OCI-LY3 (cell line): ENCODE measurements around the gene TTC7B.

ENCODE experiments used
- H2AFZ ChIP-seq: fragments of 200-600, 300-600 bp; shearing (Covaris generic); 2 replicates; pipeline ENCODE4 v1.6.0; 2014; ENCODE audit warnings: antibody characterized with exemption, low read depth, low read length
- H3K27ac ChIP-seq: fragments of 200-600, 300-600 bp; sonication (generic); 2 replicates; pipeline ENCODE4 v1.5.1; 2014; ENCODE audit warnings: mild to moderate bottlenecking, low read length, moderate library complexity, mixed read lengths
- H3K27me3 ChIP-seq: fragments of 200-600, 300-600 bp; sonication (generic); 2 replicates; pipeline ENCODE4 v1.6.1; 2014; ENCODE audit warnings: low read depth, low read length, mixed read lengths
- H3K36me3 ChIP-seq: fragments of 200-600, 300-600 bp; sonication (generic); replicated peaks from 2 replicates; pipeline ENCODE3; 2014; ENCODE audit warnings: low read depth, low read length, mixed read lengths
- H3K4me1 ChIP-seq: fragments of 300-600, 200-600 bp; sonication (generic); 2 replicates; pipeline ENCODE4 v1.6.1; 2014; ENCODE audit warnings: low read length, mixed read lengths
- H3K4me2 ChIP-seq: fragments of 200-600, 300-600 bp; sonication (generic); 2 replicates; pipeline ENCODE4 v1.6.1; 2014; ENCODE audit warnings: low read length, mixed read lengths
- H3K4me3 ChIP-seq: fragments of 300-600, 200-600 bp; sonication (generic); 2 replicates; pipeline ENCODE4 v1.5.1; 2014; ENCODE audit warnings: antibody characterized with exemption, mild to moderate bottlenecking, low read length, moderate library complexity
- H3K79me2 ChIP-seq: fragments of 300-600, 200-600 bp; shearing (Covaris generic); 2 replicates; pipeline ENCODE4 v1.6.1; 2014; ENCODE audit warnings: mild to moderate bottlenecking, low read length, mixed read lengths
- H3K9ac ChIP-seq: fragments of 300-600, 200-600 bp; shearing (Covaris generic); 2 replicates; pipeline ENCODE4 v1.6.0; 2014; ENCODE audit warnings: mild to moderate bottlenecking, low read length, moderate library complexity
- H3K9me3 ChIP-seq: fragments of 200-600, 300-600 bp; shearing (Covaris generic); 2 replicates; pipeline ENCODE4 v1.6.1; 2014; ENCODE audit warnings: low read length, mixed read lengths; ENCODE audit not compliant: insufficient read depth
- H4K20me1 ChIP-seq: fragments of 200-600, 300-600 bp; sonication (generic); 2 replicates; pipeline ENCODE4 v1.6.1; 2016; ENCODE audit warnings: low read length, mixed read lengths; ENCODE audit not compliant: insufficient read depth
- EZH2phosphoT487 ChIP-seq: fragments of 200-600 bp; shearing (Covaris generic); IDR thresholded peaks from 2 replicates; pipeline ENCODE4 v1.6.1; 2018; ENCODE audit warnings: antibody characterized with exemption, mixed run types, low read depth
- TF ChIP-seq, protein P1 (sequence below): fragments of 200-600, 300-600 bp; sonication (generic); IDR thresholded peaks from 2 replicates; pipeline ENCODE4 v1.5.1; 2014; ENCODE audit warnings: antibody characterized with exemption, low read length, low read depth

TTC7B gene

DNA sequence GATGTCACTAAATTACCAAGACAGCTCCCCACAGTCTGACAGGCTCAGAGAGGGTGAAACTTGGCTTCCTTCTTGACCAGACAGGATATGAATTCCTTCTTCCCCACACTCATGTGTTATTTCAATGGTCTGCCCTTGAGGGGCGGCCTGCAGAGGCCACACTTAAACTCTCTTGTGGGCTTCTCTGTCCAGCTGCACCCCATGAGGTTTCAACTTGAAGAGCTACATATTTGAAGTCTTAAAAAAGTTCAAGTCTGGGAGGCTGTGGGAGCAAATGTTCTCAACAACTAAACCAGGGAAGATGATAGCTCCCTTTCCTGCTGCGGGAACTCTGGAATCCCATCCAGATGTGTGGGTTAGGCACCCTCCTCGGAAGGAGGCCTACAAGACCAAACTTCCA lies 98.3 kb downstream of the TTC7B start:
- Histone ChIP-seq H2AFZ (no peak overlapping the region), H3K4me1 (peaks cover 16% of the 10 kb centered on the region), H3K4me2 (no peak overlapping the region), H3K4me3 (no peak overlapping the region), H3K9me3 (no peaks in the 10 kb centered on the region), H3K27ac (no peak overlapping the region), H3K36me3 (no peaks in the 10 kb centered on the region), H3K9ac (no peak overlapping the region), H3K79me2 (no peaks in the 10 kb centered on the region), H4K20me1 (no peaks in the 10 kb centered on the region), H3K27me3 (no peaks in the 10 kb centered on the region)
- TF ChIP-seq EZH2phosphoT487, result no peak
- TF ChIP-seq, protein P1, sequence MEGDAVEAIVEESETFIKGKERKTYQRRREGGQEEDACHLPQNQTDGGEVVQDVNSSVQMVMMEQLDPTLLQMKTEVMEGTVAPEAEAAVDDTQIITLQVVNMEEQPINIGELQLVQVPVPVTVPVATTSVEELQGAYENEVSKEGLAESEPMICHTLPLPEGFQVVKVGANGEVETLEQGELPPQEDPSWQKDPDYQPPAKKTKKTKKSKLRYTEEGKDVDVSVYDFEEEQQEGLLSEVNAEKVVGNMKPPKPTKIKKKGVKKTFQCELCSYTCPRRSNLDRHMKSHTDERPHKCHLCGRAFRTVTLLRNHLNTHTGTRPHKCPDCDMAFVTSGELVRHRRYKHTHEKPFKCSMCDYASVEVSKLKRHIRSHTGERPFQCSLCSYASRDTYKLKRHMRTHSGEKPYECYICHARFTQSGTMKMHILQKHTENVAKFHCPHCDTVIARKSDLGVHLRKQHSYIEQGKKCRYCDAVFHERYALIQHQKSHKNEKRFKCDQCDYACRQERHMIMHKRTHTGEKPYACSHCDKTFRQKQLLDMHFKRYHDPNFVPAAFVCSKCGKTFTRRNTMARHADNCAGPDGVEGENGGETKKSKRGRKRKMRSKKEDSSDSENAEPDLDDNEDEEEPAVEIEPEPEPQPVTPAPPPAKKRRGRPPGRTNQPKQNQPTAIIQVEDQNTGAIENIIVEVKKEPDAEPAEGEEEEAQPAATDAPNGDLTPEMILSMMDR, result no peak

DNA sequence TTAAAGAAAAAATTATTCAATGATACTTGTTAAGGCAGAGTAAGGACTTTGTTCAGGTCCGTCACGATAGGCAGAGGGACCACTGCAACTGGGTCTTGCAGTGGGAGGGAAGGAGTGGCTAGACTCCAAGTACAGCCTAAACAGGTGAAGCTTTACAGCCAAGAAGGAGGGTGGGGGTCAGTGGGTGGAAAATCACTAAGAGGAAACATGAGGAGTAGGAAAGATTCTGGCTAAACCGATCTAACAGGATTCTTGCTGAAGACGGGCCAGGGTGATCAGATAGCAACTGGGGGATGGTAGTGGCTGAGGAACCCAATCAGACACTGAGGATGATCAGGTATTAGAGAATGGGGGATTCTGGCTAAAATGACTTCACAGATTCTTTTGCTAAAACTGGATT lies 100.2 kb downstream of the TTC7B start:
- no peak overlapping the region for H2AFZ ChIP-seq
- no peaks in the 10 kb centered on the region for H4K20me1 ChIP-seq
- H3K4me2 ChIP-seq, result no peak overlapping the region
- H3K27ac ChIP-seq, result no peak overlapping the region
- no peaks in the 10 kb centered on the region for H3K9me3 ChIP-seq
- no peak overlapping the region for H3K4me3 ChIP-seq
- no peaks in the 10 kb centered on the region for H3K36me3 ChIP-seq
- no peak overlapping the region for H3K9ac ChIP-seq
- TF ChIP-seq, protein P1, result no peak
- TF ChIP-seq EZH2phosphoT487, result no peak
- no peaks in the 10 kb centered on the region for H3K4me1 ChIP-seq
- H3K79me2 ChIP-seq, result no peaks in the 10 kb centered on the region
- H3K27me3 ChIP-seq, result no peaks in the 10 kb centered on the region

DNA sequence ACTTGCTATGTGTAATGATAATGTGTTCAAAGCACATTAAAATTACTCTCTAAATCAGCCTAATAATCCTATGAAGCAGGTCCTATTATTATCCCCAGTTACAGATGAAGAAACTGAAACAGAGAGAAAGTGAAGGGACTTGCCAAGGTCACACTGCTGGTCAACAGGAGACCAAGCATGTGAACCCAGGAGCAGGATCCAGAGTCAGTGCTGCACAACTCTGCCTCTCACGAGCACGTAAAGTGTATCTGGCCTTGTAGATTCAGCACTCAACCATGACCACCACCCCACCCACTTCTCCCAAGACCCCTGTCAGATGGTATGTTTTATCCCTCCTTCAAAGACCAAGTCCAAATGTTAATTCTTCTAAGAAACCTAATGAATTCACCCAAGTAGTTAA lies 100.7 kb downstream of the TTC7B start:
- no peak overlapping the region for H3K9ac ChIP-seq
- no peaks in the 10 kb centered on the region for H3K27me3 ChIP-seq
- H3K79me2 ChIP-seq, result no peaks in the 10 kb centered on the region
- no peak overlapping the region for H3K4me3 ChIP-seq
- no peaks in the 10 kb centered on the region for H4K20me1 ChIP-seq
- no peak overlapping the region for H3K4me2 ChIP-seq
- H3K9me3 ChIP-seq, result no peaks in the 10 kb centered on the region
- no peaks in the 10 kb centered on the region for H3K4me1 ChIP-seq
- TF ChIP-seq, protein P1, result no peak
- no peak for TF ChIP-seq EZH2phosphoT487
- H3K36me3 ChIP-seq, result no peaks in the 10 kb centered on the region
- no peak overlapping the region for H2AFZ ChIP-seq
- no peak overlapping the region for H3K27ac ChIP-seq

DNA sequence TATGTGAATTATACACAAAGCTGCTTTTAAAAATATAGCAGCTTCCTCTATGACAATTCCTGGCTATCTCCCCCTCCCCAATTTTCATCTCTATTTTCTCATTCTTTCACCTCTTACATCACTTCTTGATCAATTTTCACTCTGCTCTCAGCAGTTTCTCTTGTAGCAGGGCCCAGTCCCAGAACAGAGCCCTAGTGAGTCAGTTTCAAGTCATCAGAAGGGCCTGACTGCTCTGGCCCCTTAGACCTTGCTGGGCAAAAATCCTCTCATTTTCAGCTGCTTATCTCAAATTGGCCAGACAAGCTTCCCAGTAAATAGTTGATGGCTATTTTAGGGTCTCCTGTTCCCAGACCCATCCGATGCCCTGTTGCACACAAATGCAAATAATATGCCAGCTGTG lies 101.4 kb downstream of the TTC7B start:
- H3K27me3 ChIP-seq, result no peaks in the 10 kb centered on the region
- H3K4me3 ChIP-seq, result no peak overlapping the region
- H3K4me1 ChIP-seq, result no peaks in the 10 kb centered on the region
- H3K9ac ChIP-seq, result no peak overlapping the region
- no peaks in the 10 kb centered on the region for H3K79me2 ChIP-seq
- H3K36me3 ChIP-seq, result no peaks in the 10 kb centered on the region
- no peak for TF ChIP-seq EZH2phosphoT487
- TF ChIP-seq, protein P1, result no peak
- no peaks in the 10 kb centered on the region for H4K20me1 ChIP-seq
- no peak overlapping the region for H3K27ac ChIP-seq
- H3K9me3 ChIP-seq, result no peaks in the 10 kb centered on the region
- no peak overlapping the region for H2AFZ ChIP-seq
- no peak overlapping the region for H3K4me2 ChIP-seq
